ENCODE measurements around the gene CYP2S1. TPM values are rescaled to one million over a fixed set of nuclear protein-coding genes. Genes with fewer than 3 reads are reported as not detected.

Gene CYP2S1
- polyA plus RNA-seq, 2 donors: 8.7 to 10.5 TPM

GRCh38 chr19:41217741-41218140 is 24.7 kb downstream of the CYP2S1 start:
- Histone ChIP-seq H3K27ac (ENCODE audit: low read depth in 2 of 2, low read length in 1 of 2) (no peak overlapping the region), H3K27me3 (ENCODE audit: control insufficient read depth in 1 of 2, insufficient read depth in 2 of 2, low read length in 2 of 2) (no peaks in the 10 kb centered on the region), H3K9me3 (ENCODE audit: control insufficient read depth in 2 of 2, insufficient read depth in 1 of 2, low read depth in 1 of 2, low read length in 1 of 2) (no peaks in the 10 kb centered on the region), H3K36me3 (ENCODE audit: control insufficient read depth in 2 of 2, insufficient read depth in 2 of 2, low read length in 1 of 2) (peaks cover 0 to 3% of the 10 kb centered on the region in 2 donors), H3K4me1 (ENCODE audit: control insufficient read depth in 2 of 2, insufficient read depth in 2 of 2, low read length in 1 of 2) (peaks cover 5 to 8% of the 10 kb centered on the region in 2 donors), H3K4me3 (ENCODE audit: low read depth in 1 of 2, low read length in 2 of 2) (no peak overlapping the region)
- 64 to 68% methylated on average over 7 of the region's 7 CpGs for WGBS, 2 donors

GRCh38 chr19:41218249-41218614 is 25.2 kb downstream of the CYP2S1 start:
- Histone ChIP-seq H3K4me3 (ENCODE audit: low read depth in 1 of 2, low read length in 2 of 2) (peak overlapping the region; percentile 45 to 59), H3K36me3 (ENCODE audit: control insufficient read depth in 2 of 2, insufficient read depth in 2 of 2, low read length in 1 of 2) (peaks cover 0 to 3% of the 10 kb centered on the region in 2 donors), H3K9me3 (ENCODE audit: control insufficient read depth in 2 of 2, insufficient read depth in 1 of 2, low read depth in 1 of 2, low read length in 1 of 2) (no peaks in the 10 kb centered on the region), H3K27ac (ENCODE audit: low read depth in 2 of 2, low read length in 1 of 2) (peak overlapping the region; percentile 88 to 89), H3K27me3 (ENCODE audit: control insufficient read depth in 1 of 2, insufficient read depth in 2 of 2, low read length in 2 of 2) (no peaks in the 10 kb centered on the region), H3K4me1 (ENCODE audit: control insufficient read depth in 2 of 2, insufficient read depth in 2 of 2, low read length in 1 of 2) (peaks cover 5 to 8% of the 10 kb centered on the region in 2 donors)
- 62 to 63% methylated on average over 7 of the region's 7 CpGs for WGBS, 2 donors

DNA sequence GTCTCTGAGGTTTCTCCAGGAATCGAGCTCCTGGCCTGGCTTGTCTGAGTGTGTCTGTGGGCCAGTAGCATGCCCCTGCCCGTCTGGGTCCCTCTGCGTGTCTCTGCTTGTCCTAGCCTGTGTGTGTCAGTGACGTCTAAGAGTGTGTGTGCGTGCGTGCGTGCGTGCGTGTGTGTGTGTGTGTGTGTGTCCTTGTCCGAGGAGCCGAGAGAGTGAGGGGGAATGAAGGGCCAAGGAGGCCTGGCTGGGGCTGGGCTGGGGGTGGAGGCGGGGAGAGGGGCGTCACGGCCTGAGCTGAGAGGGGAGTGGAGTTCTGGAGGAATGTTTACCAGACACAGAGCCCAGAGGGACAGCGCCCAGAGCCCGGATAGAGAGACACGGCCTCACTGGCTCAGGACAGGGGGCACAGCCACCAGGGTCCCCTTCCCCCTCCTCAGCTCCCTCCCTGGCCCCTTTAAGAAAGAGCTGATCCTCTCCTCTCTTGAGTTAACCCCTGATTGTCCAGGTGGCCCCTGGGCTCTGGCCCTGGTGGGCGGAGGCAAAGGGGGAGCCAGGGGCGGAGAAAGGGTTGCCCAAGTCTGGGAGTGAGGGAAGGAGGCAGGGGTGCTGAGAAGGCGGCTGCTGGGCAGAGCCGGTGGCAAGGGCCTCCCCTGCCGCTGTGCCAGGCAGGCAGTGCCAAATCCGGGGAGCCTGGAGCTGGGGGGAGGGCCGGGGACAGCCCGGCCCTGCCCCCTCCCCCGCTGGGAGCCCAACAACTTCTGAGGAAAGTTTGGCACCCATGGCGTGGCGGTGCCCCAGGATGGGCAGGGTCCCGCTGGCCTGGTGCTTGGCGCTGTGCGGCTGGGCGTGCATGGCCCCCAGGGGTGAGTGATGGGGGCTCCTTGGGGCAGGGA is 25.8 kb downstream of the CYP2S1 start, which contains the start of gene AXL:
AXL (plus strand) TSS at position 609 of the 893 bp plus-strand sequence; CDS start at position 779, 170 bp downstream.
- 7% methylated on average over 25 to 32 of the region's 32 CpGs for WGBS, 2 donors
- H3K4me3 ChIP-seq (ENCODE audit: low read depth in 1 of 2, low read length in 2 of 2): peak within 1 kb of the TSS; percentile 45 to 59
- H3K27ac ChIP-seq (ENCODE audit: low read depth in 2 of 2, low read length in 1 of 2): peak within 1 kb of the TSS; percentile 88 to 89
- no peaks in the 10 kb centered on the region for H3K9me3 ChIP-seq (ENCODE audit: control insufficient read depth in 2 of 2, insufficient read depth in 1 of 2, low read depth in 1 of 2, low read length in 1 of 2)
- H3K27me3 ChIP-seq (ENCODE audit: control insufficient read depth in 1 of 2, insufficient read depth in 2 of 2, low read length in 2 of 2): no peaks in the 10 kb centered on the region
- H3K4me1 ChIP-seq (ENCODE audit: control insufficient read depth in 2 of 2, insufficient read depth in 2 of 2, low read length in 1 of 2): peaks cover 8% of the 10 kb centered on the region in 2 donors
- H3K36me3 ChIP-seq (ENCODE audit: control insufficient read depth in 2 of 2, insufficient read depth in 2 of 2, low read length in 1 of 2): peaks cover 0 to 3% of the 10 kb centered on the region in 2 donors

DNA sequence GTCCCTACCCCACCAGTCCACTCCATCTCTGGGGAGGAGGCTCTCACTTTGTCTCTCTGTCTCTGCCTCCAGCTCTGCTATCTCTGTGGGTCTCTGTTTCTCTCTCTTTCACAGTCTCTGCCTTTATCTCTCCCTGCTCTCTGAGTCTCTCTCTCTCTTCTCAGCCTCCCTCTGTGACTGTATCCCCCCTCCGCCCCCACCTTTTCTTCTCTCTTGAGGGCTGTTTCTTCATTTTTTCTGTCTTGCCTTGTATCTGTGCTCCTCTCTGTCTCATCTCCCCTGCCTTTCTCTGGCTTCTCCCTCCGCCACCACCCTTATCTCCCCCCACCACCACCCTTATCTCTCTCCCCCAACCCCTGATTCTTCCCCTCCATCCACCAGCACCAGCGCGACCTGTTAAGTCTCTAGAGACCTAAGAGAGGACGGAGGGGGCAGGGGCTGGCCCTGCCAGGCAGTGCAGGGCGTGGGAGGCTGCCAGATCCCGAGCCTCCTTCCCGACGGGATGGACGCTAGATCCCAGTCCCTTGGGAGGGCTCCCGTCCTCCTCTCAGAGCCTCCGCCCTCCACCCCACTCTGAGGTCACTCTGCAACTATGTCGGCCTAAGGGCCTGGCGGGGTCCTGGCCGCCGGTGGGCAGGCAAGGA is 27.0 kb downstream of the CYP2S1 start:
- Histone ChIP-seq H3K36me3 (ENCODE audit: control insufficient read depth in 2 of 2, insufficient read depth in 2 of 2, low read length in 1 of 2) (peaks cover 0 to 3% of the 10 kb centered on the region in 2 donors), H3K9me3 (ENCODE audit: control insufficient read depth in 2 of 2, insufficient read depth in 1 of 2, low read depth in 1 of 2, low read length in 1 of 2) (no peaks in the 10 kb centered on the region), H3K27me3 (ENCODE audit: control insufficient read depth in 1 of 2, insufficient read depth in 2 of 2, low read length in 2 of 2) (no peaks in the 10 kb centered on the region), H3K4me3 (ENCODE audit: low read depth in 1 of 2, low read length in 2 of 2) (peak overlapping the region; percentile 45 to 59), H3K27ac (ENCODE audit: low read depth in 2 of 2, low read length in 1 of 2) (peak overlapping the region; percentile 88 to 89), H3K4me1 (ENCODE audit: control insufficient read depth in 2 of 2, insufficient read depth in 2 of 2, low read length in 1 of 2) (peaks cover 8% of the 10 kb centered on the region in 2 donors)
- 22 to 39% methylated on average over 16 of the region's 16 CpGs for WGBS, 2 donors

DNA sequence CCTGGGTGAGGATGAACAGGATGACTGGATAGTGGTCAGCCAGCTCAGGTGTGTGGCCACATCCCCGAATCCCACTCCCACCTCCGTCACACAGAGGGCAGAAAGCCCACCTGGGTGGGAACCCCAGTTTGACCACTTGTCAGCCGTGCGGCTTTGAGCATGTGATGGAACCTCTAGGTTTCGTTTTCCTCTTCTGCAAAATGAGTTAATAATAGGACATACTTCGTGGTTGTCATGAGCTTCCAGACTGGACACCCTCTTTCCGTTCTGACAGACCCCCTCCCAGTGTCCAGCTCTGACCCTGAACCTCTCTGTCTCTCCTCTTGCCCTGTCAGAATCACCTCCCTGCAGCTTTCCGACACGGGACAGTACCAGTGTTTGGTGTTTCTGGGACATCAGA is 27.8 kb downstream of the CYP2S1 start:
- 64 to 66% methylated on average over 9 of the region's 9 CpGs for WGBS, 2 donors
- Histone ChIP-seq H3K27me3 (ENCODE audit: control insufficient read depth in 1 of 2, insufficient read depth in 2 of 2, low read length in 2 of 2) (no peaks in the 10 kb centered on the region), H3K36me3 (ENCODE audit: control insufficient read depth in 2 of 2, insufficient read depth in 2 of 2, low read length in 1 of 2) (peaks cover 0 to 3% of the 10 kb centered on the region in 2 donors), H3K27ac (ENCODE audit: low read depth in 2 of 2, low read length in 1 of 2) (peak overlapping the region; percentile 88 to 89), H3K9me3 (ENCODE audit: control insufficient read depth in 2 of 2, insufficient read depth in 1 of 2, low read depth in 1 of 2, low read length in 1 of 2) (no peaks in the 10 kb centered on the region), H3K4me3 (ENCODE audit: low read depth in 1 of 2, low read length in 2 of 2) (peak overlapping the region in 1 of 2 donors; percentile 45), H3K4me1 (ENCODE audit: control insufficient read depth in 2 of 2, insufficient read depth in 2 of 2, low read length in 1 of 2) (peaks cover 8% of the 10 kb centered on the region in 2 donors)

DNA sequence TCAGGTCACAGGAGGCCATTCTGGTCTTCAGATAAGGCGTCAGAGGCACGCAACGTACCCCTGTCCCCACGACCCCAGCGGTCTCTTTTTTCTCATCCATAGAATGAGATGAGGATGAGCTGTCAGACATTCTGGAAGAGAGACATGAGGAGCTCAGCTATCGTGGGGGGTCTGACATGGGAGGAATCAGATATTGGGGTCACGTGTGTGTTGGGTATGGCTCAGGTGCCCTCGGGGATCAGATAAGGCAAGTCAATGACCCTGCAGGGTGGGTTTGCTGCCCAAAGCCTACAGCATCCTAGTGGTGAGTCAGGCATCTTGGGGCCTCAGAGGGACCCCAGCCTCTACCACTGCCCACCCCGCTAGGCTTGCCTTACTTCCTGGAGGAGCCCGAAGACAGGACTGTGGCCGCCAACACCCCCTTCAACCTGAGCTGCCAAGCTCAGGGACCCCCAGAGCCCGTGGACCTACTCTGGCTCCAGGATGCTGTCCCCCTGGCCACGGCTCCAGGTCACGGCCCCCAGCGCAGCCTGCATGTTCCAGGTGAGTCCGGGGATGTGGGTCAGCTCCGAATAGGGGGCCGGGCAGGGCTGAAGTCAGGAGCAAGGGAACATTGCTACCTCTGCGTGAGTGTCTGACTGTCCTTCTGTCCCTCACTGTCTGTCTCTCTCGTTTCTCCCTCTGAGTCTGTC is 28.6 kb downstream of the CYP2S1 start:
- H3K4me3 ChIP-seq (ENCODE audit: low read depth in 1 of 2, low read length in 2 of 2): no peak overlapping the region
- H3K27ac ChIP-seq (ENCODE audit: low read depth in 2 of 2, low read length in 1 of 2): no peak overlapping the region
- H3K36me3 ChIP-seq (ENCODE audit: control insufficient read depth in 2 of 2, insufficient read depth in 2 of 2, low read length in 1 of 2): peaks cover 0 to 3% of the 10 kb centered on the region in 2 donors
- no peaks in the 10 kb centered on the region for H3K9me3 ChIP-seq (ENCODE audit: control insufficient read depth in 2 of 2, insufficient read depth in 1 of 2, low read depth in 1 of 2, low read length in 1 of 2)
- 86 to 87% methylated on average over 20 of the region's 20 CpGs for WGBS, 2 donors
- no peaks in the 10 kb centered on the region for H3K27me3 ChIP-seq (ENCODE audit: control insufficient read depth in 1 of 2, insufficient read depth in 2 of 2, low read length in 2 of 2)
- peaks cover 8 to 13% of the 10 kb centered on the region in 2 donors for H3K4me1 ChIP-seq (ENCODE audit: control insufficient read depth in 2 of 2, insufficient read depth in 2 of 2, low read length in 1 of 2)

- WGBS, 2 donors: 82 to 83% methylated on average over 10 of the region's 10 CpGs
- Histone ChIP-seq H3K27ac (ENCODE audit: low read depth in 2 of 2, low read length in 1 of 2) (no peak overlapping the region), H3K36me3 (ENCODE audit: control insufficient read depth in 2 of 2, insufficient read depth in 2 of 2, low read length in 1 of 2) (peaks cover 0 to 3% of the 10 kb centered on the region in 2 donors), H3K4me3 (ENCODE audit: low read depth in 1 of 2, low read length in 2 of 2) (no peak overlapping the region), H3K9me3 (ENCODE audit: control insufficient read depth in 2 of 2, insufficient read depth in 1 of 2, low read depth in 1 of 2, low read length in 1 of 2) (no peaks in the 10 kb centered on the region), H3K27me3 (ENCODE audit: control insufficient read depth in 1 of 2, insufficient read depth in 2 of 2, low read length in 2 of 2) (no peaks in the 10 kb centered on the region), H3K4me1 (ENCODE audit: control insufficient read depth in 2 of 2, insufficient read depth in 2 of 2, low read length in 1 of 2) (peaks cover 8 to 16% of the 10 kb centered on the region in 2 donors)
Measured at GRCh38 chr19:41222240-41222639, 29.2 kb downstream of the CYP2S1 start.

DNA sequence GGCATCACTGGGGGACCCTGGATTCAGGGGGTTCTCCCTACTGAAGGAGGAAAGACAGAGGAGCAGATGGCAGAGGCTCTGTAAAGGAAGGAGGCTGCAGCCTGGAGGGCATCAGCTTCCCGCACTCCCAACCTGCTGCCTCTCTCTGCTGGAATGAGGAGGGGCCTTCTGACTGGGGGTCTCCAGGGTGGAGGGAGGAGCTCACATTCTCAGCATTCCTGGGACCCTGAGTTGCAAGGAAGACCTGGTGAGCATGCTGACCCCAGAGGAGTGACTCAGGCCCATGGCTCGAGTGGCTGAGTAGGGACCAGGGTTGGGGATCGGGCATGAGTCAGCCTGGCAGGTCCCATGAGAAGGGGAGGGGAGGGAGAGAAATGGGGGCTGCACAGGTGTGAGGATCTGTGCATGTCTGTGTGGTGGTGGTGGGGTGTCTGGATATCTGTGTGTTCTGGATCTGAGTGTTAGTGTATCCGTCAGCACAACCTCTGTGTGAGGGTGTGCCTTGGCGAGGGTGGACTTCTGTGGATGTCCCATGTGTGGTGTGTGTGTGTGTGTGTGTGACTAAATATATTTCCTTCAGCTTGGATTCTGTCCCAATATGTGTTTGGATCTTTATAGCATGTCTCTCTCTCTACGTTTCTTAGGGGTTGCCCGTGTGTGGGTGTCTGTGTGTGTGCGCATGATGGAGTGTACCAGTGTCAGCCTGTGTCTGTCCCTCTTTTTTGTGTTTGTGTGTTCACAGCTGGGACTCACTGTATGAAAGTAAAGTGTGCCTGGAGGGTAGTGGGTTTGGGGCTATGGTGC is 30.6 kb downstream of the CYP2S1 start:
- Histone ChIP-seq H3K9me3 (ENCODE audit: control insufficient read depth in 2 of 2, insufficient read depth in 1 of 2, low read depth in 1 of 2, low read length in 1 of 2) (no peaks in the 10 kb centered on the region), H3K27ac (ENCODE audit: low read depth in 2 of 2, low read length in 1 of 2) (peak overlapping the region in 1 of 2 donors; percentile 34), H3K4me1 (ENCODE audit: control insufficient read depth in 2 of 2, insufficient read depth in 2 of 2, low read length in 1 of 2) (peaks cover 8 to 13% of the 10 kb centered on the region in 2 donors), H3K36me3 (ENCODE audit: control insufficient read depth in 2 of 2, insufficient read depth in 2 of 2, low read length in 1 of 2) (peaks cover 0 to 3% of the 10 kb centered on the region in 2 donors), H3K4me3 (ENCODE audit: low read depth in 1 of 2, low read length in 2 of 2) (no peak overlapping the region), H3K27me3 (ENCODE audit: control insufficient read depth in 1 of 2, insufficient read depth in 2 of 2, low read length in 2 of 2) (no peaks in the 10 kb centered on the region)
- 44 to 50% methylated on average over 8 of the region's 8 CpGs for WGBS, 2 donors

Measured in esophagus (tissue), 2 donors.